ENCODE results near the gene WASF2. TPM values are rescaled to one million over a fixed set of nuclear protein-coding genes. Genes with fewer than 3 reads are reported as not detected.

Gene WASF2
- total and polyA plus RNA-seq, 2 of the 8 experiments (the other 6 are each of a cell fraction or from before 2014, with no cell fraction given), result 32.1 to 86.6 TPM

- TF ChIP-seq NRF1 (IDR thresholded peaks at IDR 0.05; ENCODE audit: low read depth, low read length) (no peak), ZNF274 (IDR thresholded peaks at IDR 0.05; ENCODE audit: borderline replicate concordance, extremely low read depth, low read length) (no peak)
Observed at GRCh38 chr1:27519331-27520258, 29.6 kb upstream of the WASF2 start (continued).

Measured in H1 (cell line).